Stimulated activated CD4-positive, alpha-beta T cell treated with anti-CD3 and anti-CD28 coated beads, Interleukin-12 subunit alpha, Interleukin-12 subunit beta, amount 100 ng/mL, for 48 hours (primary cell): Measurements from ENCODE around the gene CYB561D1.

Experiments
- DNase-seq, 3 donors: peaks; one replicate each; pipeline ENCODE4 v3.0.0-alpha.2; 2020; ENCODE audit warnings: low read depth in 2 of 3, low spot score in 1 of 3

The CYB561D1 gene

GRCh38 chr1:109546311-109547109 lies 52.6 kb downstream of the CYB561D1 start:
- DNase-seq = peak; percentile 79 to 92 (median 84)

GRCh38 chr1:109547463-109548320 lies 53.8 kb downstream of the CYB561D1 start:
- DNase-seq = peak in 1 of 3 donors; percentile 10

- peak; percentile 90 to 93 (median 91) for DNase-seq
These were observed 54.7 kb downstream of the CYB561D1 start, which contains the start of gene GNAI3 for GRCh38 chr1:109548321-109549267. Gene GNAI3, plus strand, starts transcription at chr1:109548615. Its CDS starts 106 bp downstream, at chr1:109548721.
